A673 (cell line): Measurements from ENCODE around the gene CALN1. TPM values are rescaled to one million over a fixed set of nuclear protein-coding genes. Genes with fewer than 3 reads are reported as not detected.

Experiments used
- BruUV-seq: library from RNA; stranded (reverse); fragments of 400-500 nt; replicated peaks from 2 replicates; lab custom pipeline; 2021; lab: Mats Ljungman, UMichigan
- CTCF ChIA-PET: fragments of 300-600 bp; sonication (Branson Sonifier 250); formaldehyde crosslinking; loops from one replicate; lab custom pipeline; 2022; ENCODE audit warnings: antibody characterized with exemption; lab: Charles Lee
- POLR2A ChIA-PET: fragments of 300-600 bp; sonication (Branson Sonifier 250); formaldehyde crosslinking; loops from one replicate; lab custom pipeline; 2022; ENCODE audit warnings: antibody characterized with exemption; ENCODE audit not compliant: low non-redundant PET; lab: Charles Lee
- DNase-seq: peaks from one replicate; pipeline ENCODE4 v3.0.0-alpha.2; 2015; ENCODE audit warnings: low spot score
- H3K27ac ChIP-seq: fragments of 200-600 bp; sonication (generic); 2 replicates; pipeline ENCODE4 v1.5.1; 2016; ENCODE audit warnings: mixed run types, low read depth, mild to moderate bottlenecking, mixed read lengths, antibody characterized with exemption, low read length; ENCODE audit not compliant: poor library complexity, severe bottlenecking
- H3K27me3 ChIP-seq: fragments of 200-600 bp; sonication (generic); replicated peaks from 2 replicates; pipeline ENCODE4 v1.6.1; 2017; ENCODE audit warnings: mixed run types, low read depth, mild to moderate bottlenecking, mixed read lengths, antibody characterized with exemption, low read length; ENCODE audit not compliant: insufficient read depth, poor library complexity
- H3K36me3 ChIP-seq: fragments of 200-600 bp; sonication (generic); 2 replicates; pipeline ENCODE4 v1.6.1; 2016; ENCODE audit warnings: mixed run types, mild to moderate bottlenecking, mixed read lengths, antibody characterized with exemption, low read length; ENCODE audit not compliant: insufficient read depth, poor library complexity, severe bottlenecking
- H3K4me1 ChIP-seq: fragments of 200-600 bp; sonication (generic); 2 replicates; pipeline ENCODE4 v1.6.1; 2017; ENCODE audit warnings: mixed run types, mild to moderate bottlenecking, mixed read lengths, antibody characterized with exemption, low read length; ENCODE audit not compliant: insufficient read depth, poor library complexity, severe bottlenecking
- H3K4me3 ChIP-seq: fragments of 200-600 bp; sonication (generic); 2 replicates; pipeline ENCODE4 v1.5.1; 2016; ENCODE audit warnings: low read depth, mixed run types, mild to moderate bottlenecking, mixed read lengths, low read length; ENCODE audit not compliant: poor library complexity, severe bottlenecking
- H3K9me3 ChIP-seq: fragments of 200-600 bp; sonication (generic); 2 replicates; pipeline ENCODE4 v1.6.1; 2016; ENCODE audit warnings: mixed run types, low read depth, mild to moderate bottlenecking, mixed read lengths, antibody characterized with exemption, low read length; ENCODE audit not compliant: poor library complexity, severe bottlenecking
- CTCF ChIP-seq: fragments of 300-800, 200-600 bp; sonication (generic); conservative IDR thresholded peaks from 2 replicates; pipeline ENCODE4 v1.5.1; 2017; ENCODE audit warnings: low read depth, mild to moderate bottlenecking, antibody characterized with exemption, low read length, moderate library complexity, mixed read lengths
- EZH2 ChIP-seq: fragments of 200-600 bp; sonication (generic); IDR thresholded peaks from 2 replicates; pipeline ENCODE4 v1.6.1; 2017; ENCODE audit warnings: borderline replicate concordance, low read depth, mild to moderate bottlenecking, mixed read lengths, antibody characterized with exemption, low read length; ENCODE audit not compliant: poor library complexity, severe bottlenecking
- intact Hi-C: fragments of 100-400 bp; cut with micrococcal nuclease; formaldehyde crosslinking; loops from one replicate; pipeline ENCODE4 v1.10.0; 2022; ENCODE audit not compliant: unreplicated experiment
- total RNA-seq: library from RNA; stranded (reverse); gene quantifications from 2 replicates; pipeline ENCODE4 v1.2.3, GENCODE V29; 2021

Gene CALN1
- total RNA-seq, 1 experiment from 2014 or later: not detected

- Histone ChIP-seq H3K9me3 (peaks cover 23% of the 10 kb centered on the region), H3K27ac (no peak overlapping the region), H3K4me3 (no peak overlapping the region), H3K27me3 (no peaks in the 10 kb centered on the region), H3K36me3 (no peaks in the 10 kb centered on the region), H3K4me1 (no peaks in the 10 kb centered on the region)
- POLR2A ChIA-PET: no interaction called here
- intact Hi-C loops: no loop called here
- no peak for DNase-seq
- no TSS peak for BruUV-seq
- CTCF ChIA-PET: no interaction called here
- no peak for TF ChIP-seq CTCF
- TF ChIP-seq EZH2: no peak
Measured at GRCh38 chr7:71976645-71977044, 435.5 kb downstream of the CALN1 start.

GRCh38 chr7:71974611-71975010 lies 437.5 kb downstream of the CALN1 start:
- CTCF ChIA-PET: no interaction called here
- no TSS peak for BruUV-seq
- intact Hi-C loops: no loop called here

GRCh38 chr7:71972534-71972933 lies 439.6 kb downstream of the CALN1 start:
- CTCF ChIA-PET: no interaction called here
- Histone ChIP-seq H3K4me3 (no peak overlapping the region), H3K9me3 (peaks cover 22% of the 10 kb centered on the region), H3K4me1 (no peaks in the 10 kb centered on the region), H3K27me3 (no peaks in the 10 kb centered on the region), H3K36me3 (no peaks in the 10 kb centered on the region), H3K27ac (no peak overlapping the region)
- TF ChIP-seq CTCF (no peak), EZH2 (no peak)
- no peak for DNase-seq
- BruUV-seq: no TSS peak
- POLR2A ChIA-PET: no interaction called here
- intact Hi-C loops: no loop called here

More at GRCh38 chr7:71974611-71975010, 437.5 kb downstream of the CALN1 start:
- H3K4me3 ChIP-seq: no peak overlapping the region
- no peaks in the 10 kb centered on the region for H3K27me3 ChIP-seq
- no peak for TF ChIP-seq CTCF
- no peak for TF ChIP-seq EZH2
- H3K27ac ChIP-seq: no peak overlapping the region
- H3K4me1 ChIP-seq: no peaks in the 10 kb centered on the region
- POLR2A ChIA-PET: no interaction called here
- peaks cover 18% of the 10 kb centered on the region for H3K9me3 ChIP-seq
- no peak for DNase-seq
- H3K36me3 ChIP-seq: no peaks in the 10 kb centered on the region
